Fibroblast of villous mesenchyme (primary cell): ENCODE data around the gene SYPL2. TPM values are rescaled to one million over a fixed set of nuclear protein-coding genes. Genes with fewer than 3 reads are reported as not detected.

Experiments
- DNase-seq: peaks from one replicate; pipeline ENCODE4 v3.0.0-alpha.2; 2010; ENCODE audit warnings: low read depth
- H3K4me3 ChIP-seq: 2 replicates; pipeline ENCODE4 v1.5.1; 2011; ENCODE audit warnings: low read depth, mild to moderate bottlenecking, low read length
- total RNA-seq: library from RNA; depleted of rRNA; stranded (reverse); fragments of >200 nt; gene quantifications from 2 replicates; pipeline ENCODE4 v1.2.3, GENCODE V29; 2012
- TF ChIP-seq, protein P1 (sequence below): IDR thresholded peaks from 2 replicates; pipeline ENCODE4 v1.5.1; 2012; ENCODE audit warnings: low read depth, mild to moderate bottlenecking, low read length; ENCODE audit not compliant: insufficient read depth

SYPL2 gene
- total RNA-seq, 1 donor = 10.8 TPM

- TF ChIP-seq, protein P1, sequence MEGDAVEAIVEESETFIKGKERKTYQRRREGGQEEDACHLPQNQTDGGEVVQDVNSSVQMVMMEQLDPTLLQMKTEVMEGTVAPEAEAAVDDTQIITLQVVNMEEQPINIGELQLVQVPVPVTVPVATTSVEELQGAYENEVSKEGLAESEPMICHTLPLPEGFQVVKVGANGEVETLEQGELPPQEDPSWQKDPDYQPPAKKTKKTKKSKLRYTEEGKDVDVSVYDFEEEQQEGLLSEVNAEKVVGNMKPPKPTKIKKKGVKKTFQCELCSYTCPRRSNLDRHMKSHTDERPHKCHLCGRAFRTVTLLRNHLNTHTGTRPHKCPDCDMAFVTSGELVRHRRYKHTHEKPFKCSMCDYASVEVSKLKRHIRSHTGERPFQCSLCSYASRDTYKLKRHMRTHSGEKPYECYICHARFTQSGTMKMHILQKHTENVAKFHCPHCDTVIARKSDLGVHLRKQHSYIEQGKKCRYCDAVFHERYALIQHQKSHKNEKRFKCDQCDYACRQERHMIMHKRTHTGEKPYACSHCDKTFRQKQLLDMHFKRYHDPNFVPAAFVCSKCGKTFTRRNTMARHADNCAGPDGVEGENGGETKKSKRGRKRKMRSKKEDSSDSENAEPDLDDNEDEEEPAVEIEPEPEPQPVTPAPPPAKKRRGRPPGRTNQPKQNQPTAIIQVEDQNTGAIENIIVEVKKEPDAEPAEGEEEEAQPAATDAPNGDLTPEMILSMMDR = peak; percentile 89
- H3K4me3 ChIP-seq = no peak overlapping the region
- DNase-seq = peak; percentile 61
Measured at GRCh38 chr1:109490029-109490933, 23.9 kb downstream of the SYPL2 start.

GRCh38 chr1:109490934-109491302 lies 24.6 kb downstream of the SYPL2 start:
- TF ChIP-seq, protein P1 = no peak
- DNase-seq = no peak

GRCh38 chr1:109491372-109491771 lies 25.0 kb downstream of the SYPL2 start:
- H3K4me3 ChIP-seq = no peak overlapping the region
- DNase-seq = no peak
- TF ChIP-seq, protein P1 = no peak

More at GRCh38 chr1:109490934-109491302, 24.6 kb downstream of the SYPL2 start:
- no peak overlapping the region for H3K4me3 ChIP-seq

GRCh38 chr1:109492779-109493178 lies 26.4 kb downstream of the SYPL2 start:
- TF ChIP-seq, protein P1 = no peak
- no peak for DNase-seq

DNA sequence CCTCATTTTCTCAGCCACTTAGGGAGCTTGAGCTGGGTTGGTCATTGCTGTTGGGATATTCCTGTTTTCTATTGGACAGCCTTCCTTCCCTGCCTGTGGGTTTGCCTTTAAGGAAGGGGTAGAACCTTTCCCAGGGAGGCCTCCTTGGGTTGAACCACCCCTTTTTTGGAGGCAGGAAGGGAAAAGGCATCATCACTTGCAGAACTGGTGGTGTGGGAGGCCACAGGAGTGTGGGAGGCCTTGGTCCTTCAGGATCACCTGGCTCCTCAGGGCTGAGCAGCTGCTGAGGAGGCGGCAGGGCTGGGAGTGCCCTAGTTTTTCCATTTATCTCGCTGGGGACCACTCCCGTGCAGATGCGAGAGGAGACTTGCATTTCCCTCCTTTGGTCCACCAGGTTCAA lies 26.9 kb downstream of the SYPL2 start:
- TF ChIP-seq, protein P1 = no peak
- DNase-seq = no peak
- H3K4me3 ChIP-seq = no peak overlapping the region

More at GRCh38 chr1:109492779-109493178, 26.4 kb downstream of the SYPL2 start:
- no peak overlapping the region for H3K4me3 ChIP-seq

- TF ChIP-seq, protein P1 = peak; percentile 87
- H3K4me3 ChIP-seq = peak within 1 kb of the TSS; percentile 90
- DNase-seq = peak; percentile 84
Measured at GRCh38 chr1:109493805-109494539, 27.6 kb downstream of the SYPL2 start, which contains the start of gene CYB561D1. CYB561D1 (plus strand) TSS chr1:109494094; CDS start chr1:109494140, 46 bp downstream.
